Liver (tissue), 9 donors: ENCODE results near the gene EBF4. TPM values are rescaled to one million over a fixed set of nuclear protein-coding genes. Genes with fewer than 3 reads are reported as not detected.

Experiments used
- DNase-seq: peaks from one replicate; pipeline ENCODE4 v3.0.0-alpha.2; 2017; ENCODE audit warnings: low spot score
- H3K27ac ChIP-seq, 2 donors: one replicate each; pipeline ENCODE4 v1.7.0; 2013; ENCODE audit warnings: inconsistent platforms in 2 of 2, low read length in 2 of 2, control low read depth in 1 of 2, low read depth in 1 of 2, mild to moderate bottlenecking in 1 of 2
- H3K27me3 ChIP-seq, 4 donors: one replicate each; pipeline versions ENCODE4 v1.6.1 to v1.7.0; 2013; ENCODE audit warnings: low read length in 3 of 4, inconsistent platforms in 1 of 4, mild to moderate bottlenecking in 1 of 4, moderate library complexity in 1 of 4; ENCODE audit not compliant: control insufficient read depth in 4 of 4, insufficient read depth in 4 of 4
- H3K36me3 ChIP-seq, 4 donors: one replicate each; pipeline versions ENCODE4 v1.6.1 to v1.7.0; 2013; ENCODE audit warnings: low read length in 3 of 4, mild to moderate bottlenecking in 3 of 4, low read depth in 1 of 4, moderate library complexity in 1 of 4; ENCODE audit not compliant: control insufficient read depth in 4 of 4, insufficient read depth in 3 of 4
- H3K4me1 ChIP-seq, 4 donors: one replicate each; pipeline versions ENCODE4 v1.6.1 to v1.7.0; 2013; ENCODE audit warnings: low read length in 3 of 4, mild to moderate bottlenecking in 3 of 4, moderate library complexity in 1 of 4; ENCODE audit not compliant: control insufficient read depth in 4 of 4, insufficient read depth in 4 of 4
- H3K4me3 ChIP-seq, 3 donors: one replicate each; pipeline versions ENCODE4 v1.6.1 to v1.7.0; 2013; ENCODE audit warnings: low read length in 3 of 3, control low read depth in 1 of 3, low read depth in 1 of 3, mild to moderate bottlenecking in 1 of 3
- H3K9ac ChIP-seq, 2 donors: one replicate each; pipeline ENCODE4 v1.7.0; 2013; ENCODE audit warnings: low read length in 2 of 2, mild to moderate bottlenecking in 2 of 2, moderate library complexity in 2 of 2, control low read depth in 1 of 2, low read depth in 1 of 2
- H3K9me3 ChIP-seq, 4 donors: one replicate each; pipeline versions ENCODE4 v1.6.1 to v1.7.0; 2013; ENCODE audit warnings: low read length in 3 of 4; ENCODE audit not compliant: control insufficient read depth in 4 of 4
- EGR1 ChIP-seq, 2 donors: IDR thresholded peaks; 2 replicates each; pipeline ENCODE4 v1.6.1; 2016 to 2018; ENCODE audit warnings: antibody characterized with exemption in 2 of 2, low read depth in 2 of 2
- FOXA2 ChIP-seq: IDR thresholded peaks from 2 replicates; pipeline ENCODE4 v1.6.1; 2016; ENCODE audit warnings: antibody characterized with exemption
- GABPA ChIP-seq, 2 donors: IDR thresholded peaks in 1 of 2; conservative IDR thresholded peaks in 1 of 2; 2 replicates each; pipeline ENCODE4 v1.6.1; 2016; ENCODE audit warnings: antibody characterized with exemption in 2 of 2, mild to moderate bottlenecking in 1 of 2, moderate library complexity in 1 of 2
- HNF4A ChIP-seq, 2 donors: conservative IDR thresholded peaks; 2 replicates each; pipeline ENCODE4 v1.6.1; 2016; ENCODE audit warnings: antibody characterized with exemption in 2 of 2, mild to moderate bottlenecking in 2 of 2
- HNF4G ChIP-seq: IDR thresholded peaks from 2 replicates; pipeline ENCODE4 v1.6.1; 2016; ENCODE audit warnings: antibody characterized with exemption
- JUND ChIP-seq, 2 donors: IDR thresholded peaks; 2 replicates each; pipeline ENCODE4 v1.6.1; 2016; ENCODE audit warnings: antibody characterized with exemption in 2 of 2
- NR2F2 ChIP-seq: IDR thresholded peaks from 2 replicates; pipeline ENCODE4 v1.6.1; 2016; ENCODE audit warnings: antibody characterized with exemption
- RAD21 ChIP-seq, 2 donors: IDR thresholded peaks; 2 replicates each; pipeline ENCODE4 v1.6.1; 2016; ENCODE audit warnings: antibody characterized with exemption in 2 of 2, mild to moderate bottlenecking in 2 of 2
- RXRA ChIP-seq, 2 donors: IDR thresholded peaks; 2 replicates each; pipeline ENCODE4 v1.6.1; 2017 to 2018; ENCODE audit warnings: antibody characterized with exemption in 2 of 2, mild to moderate bottlenecking in 1 of 2
- SP1 ChIP-seq: IDR thresholded peaks from 2 replicates; pipeline ENCODE4 v1.6.1; 2018; ENCODE audit warnings: antibody characterized with exemption, mild to moderate bottlenecking
- TAF1 ChIP-seq: conservative IDR thresholded peaks from 2 replicates; pipeline ENCODE4 v1.6.1; 2016; ENCODE audit warnings: antibody characterized with exemption, mild to moderate bottlenecking
- YY1 ChIP-seq: IDR thresholded peaks from 2 replicates; pipeline ENCODE4 v1.6.1; 2016; ENCODE audit warnings: antibody characterized with exemption, mild to moderate bottlenecking
- WGBS: extraction: QIAGEN DNeasy Blood & Tissue Kit; methylation state at CpG from one replicate; pipeline ENCODE4 v1.1.7; 2013; 5-methylcytosine and 5-hydroxymethylcytosine counted together
- polyA plus RNA-seq, 2 donors: library from polyadenylated mRNA; stranded (reverse) in 1 of 2; unstranded in 1 of 2; fragments of 200-250 nt in 1 of 2; fragments of >200 nt in 1 of 2; fragmentation: Nextera tagmentation in 1 of 2; extraction: Ambion mirVana in 1 of 2; gene quantifications; one replicate each; pipeline versions ENCODE4 v1.2.1 to v1.2.3, GENCODE V29; 2013 to 2015
- total RNA-seq, 2 donors: library from RNA; depleted of rRNA; stranded (reverse); fragments of >200 nt; gene quantifications; one replicate each; pipeline ENCODE4 v1.2.3, GENCODE V29; 2014
- TF ChIP-seq, protein P1 (sequence below): IDR thresholded peaks from 2 replicates; pipeline ENCODE4 v1.6.1; 2016; ENCODE audit warnings: antibody characterized with exemption
- TF ChIP-seq, protein P2 (sequence below): IDR thresholded peaks from 2 replicates; pipeline ENCODE4 v1.6.1; 2016; ENCODE audit warnings: antibody characterized with exemption
- TF ChIP-seq, protein P3 (sequence below): IDR thresholded peaks from 2 replicates; pipeline ENCODE4 v1.6.1; 2016; ENCODE audit warnings: antibody characterized with exemption
- TF ChIP-seq, protein P4 (sequence below): IDR thresholded peaks from 2 replicates; pipeline ENCODE4 v1.6.1; 2016; ENCODE audit warnings: antibody characterized with exemption, mild to moderate bottlenecking
- donor health status: healthy.
- donor health status: healthy.
- donor health status: healthy.
- donor health status: healthy.
- donor health status: healthy.

EBF4 gene
- total and polyA plus RNA-seq, 4 donors = 2.3 to 4.0 (median 2.9) TPM

DNA sequence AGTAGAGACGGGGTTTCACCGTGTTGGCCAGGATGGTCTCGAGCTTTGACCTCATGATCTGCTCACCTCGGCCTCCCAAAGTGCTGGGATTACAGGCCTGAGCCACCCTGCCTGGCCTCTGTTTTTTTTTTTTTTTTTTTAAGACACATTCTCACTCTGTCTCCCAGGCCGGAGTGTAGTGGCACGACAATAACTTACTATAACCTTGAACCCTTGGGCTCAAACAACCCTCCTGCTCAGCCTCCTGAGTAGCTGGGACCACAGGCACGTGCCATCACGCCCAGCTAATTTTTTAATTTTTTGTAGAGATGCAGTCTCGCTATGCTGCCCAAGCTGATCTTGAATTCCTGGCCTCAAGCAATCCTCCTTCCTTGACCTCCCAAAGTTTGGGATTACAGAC, 81.2 kb downstream of the EBF4 start:
- Histone ChIP-seq H3K9me3 (peaks cover 0 to 10% (median 2%) of the 10 kb centered on the region in 4 donors), H3K27ac (no peak overlapping the region), H3K4me1 (peaks cover 0 to under 1% (median 0%) of the 10 kb centered on the region in 4 donors), H3K9ac (no peak overlapping the region), H3K27me3 (no peaks in the 10 kb centered on the region), H3K4me3 (no peak overlapping the region), H3K36me3 (no peaks in the 10 kb centered on the region)
- 87% methylated on average over 9 of the region's 9 CpGs for WGBS
- DNase-seq = no peak
- TF ChIP-seq SP1 (no peak), RAD21 (IDR thresholded peaks at IDR 0.05) (no peak)

DNA sequence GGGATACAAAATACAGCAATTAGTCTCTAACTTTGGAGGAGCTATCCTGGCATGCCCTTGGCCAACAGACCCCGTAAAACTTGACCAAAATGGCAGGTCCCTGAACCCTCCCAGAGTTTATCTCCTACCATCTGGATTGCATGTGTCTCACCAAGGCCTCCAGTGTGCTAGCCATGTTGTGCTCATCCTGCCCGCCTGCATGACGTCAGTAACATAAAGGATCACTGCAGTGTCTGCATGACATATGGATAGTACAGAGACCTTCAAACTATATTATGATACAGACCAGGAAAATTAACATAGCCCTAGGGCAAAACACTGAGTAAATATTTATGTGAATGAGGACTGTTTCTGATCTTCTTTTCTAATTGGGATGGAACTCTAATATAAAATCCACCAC, 82.6 kb downstream of the EBF4 start:
- H3K9ac ChIP-seq = no peak overlapping the region
- H3K27ac ChIP-seq = no peak overlapping the region
- no peaks in the 10 kb centered on the region for H3K4me1 ChIP-seq
- H3K36me3 ChIP-seq = no peaks in the 10 kb centered on the region
- no peak overlapping the region for H3K4me3 ChIP-seq
- no peak for TF ChIP-seq TAF1
- TF ChIP-seq RAD21 (IDR thresholded peaks at IDR 0.05) = no peak
- TF ChIP-seq GABPA (IDR thresholded peaks at IDR 0.05 in 1 of 2, conservative IDR thresholded peaks at IDR 0.05 in 1 of 2) = no peak
- TF ChIP-seq, protein P1, sequence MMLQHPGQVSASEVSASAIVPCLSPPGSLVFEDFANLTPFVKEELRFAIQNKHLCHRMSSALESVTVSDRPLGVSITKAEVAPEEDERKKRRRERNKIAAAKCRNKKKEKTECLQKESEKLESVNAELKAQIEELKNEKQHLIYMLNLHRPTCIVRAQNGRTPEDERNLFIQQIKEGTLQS = no peak
- TF ChIP-seq NR2F2 = no peak
- TF ChIP-seq, protein P2, sequence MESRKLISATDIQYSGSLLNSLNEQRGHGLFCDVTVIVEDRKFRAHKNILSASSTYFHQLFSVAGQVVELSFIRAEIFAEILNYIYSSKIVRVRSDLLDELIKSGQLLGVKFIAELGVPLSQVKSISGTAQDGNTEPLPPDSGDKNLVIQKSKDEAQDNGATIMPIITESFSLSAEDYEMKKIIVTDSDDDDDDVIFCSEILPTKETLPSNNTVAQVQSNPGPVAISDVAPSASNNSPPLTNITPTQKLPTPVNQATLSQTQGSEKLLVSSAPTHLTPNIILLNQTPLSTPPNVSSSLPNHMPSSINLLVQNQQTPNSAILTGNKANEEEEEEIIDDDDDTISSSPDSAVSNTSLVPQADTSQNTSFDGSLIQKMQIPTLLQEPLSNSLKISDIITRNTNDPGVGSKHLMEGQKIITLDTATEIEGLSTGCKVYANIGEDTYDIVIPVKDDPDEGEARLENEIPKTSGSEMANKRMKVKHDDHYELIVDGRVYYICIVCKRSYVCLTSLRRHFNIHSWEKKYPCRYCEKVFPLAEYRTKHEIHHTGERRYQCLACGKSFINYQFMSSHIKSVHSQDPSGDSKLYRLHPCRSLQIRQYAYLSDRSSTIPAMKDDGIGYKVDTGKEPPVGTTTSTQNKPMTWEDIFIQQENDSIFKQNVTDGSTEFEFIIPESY = no peak
- no peak for TF ChIP-seq HNF4G
- TF ChIP-seq YY1 = no peak
- no peak for TF ChIP-seq FOXA2
- no peak for TF ChIP-seq RXRA (IDR thresholded peaks at IDR 0.05)
- TF ChIP-seq JUND (IDR thresholded peaks at IDR 0.05) = no peak
- TF ChIP-seq HNF4A (conservative IDR thresholded peaks at IDR 0.05) = no peak
- TF ChIP-seq, protein P3, sequence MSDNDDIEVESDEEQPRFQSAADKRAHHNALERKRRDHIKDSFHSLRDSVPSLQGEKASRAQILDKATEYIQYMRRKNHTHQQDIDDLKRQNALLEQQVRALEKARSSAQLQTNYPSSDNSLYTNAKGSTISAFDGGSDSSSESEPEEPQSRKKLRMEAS = no peak
- TF ChIP-seq, protein P4, sequence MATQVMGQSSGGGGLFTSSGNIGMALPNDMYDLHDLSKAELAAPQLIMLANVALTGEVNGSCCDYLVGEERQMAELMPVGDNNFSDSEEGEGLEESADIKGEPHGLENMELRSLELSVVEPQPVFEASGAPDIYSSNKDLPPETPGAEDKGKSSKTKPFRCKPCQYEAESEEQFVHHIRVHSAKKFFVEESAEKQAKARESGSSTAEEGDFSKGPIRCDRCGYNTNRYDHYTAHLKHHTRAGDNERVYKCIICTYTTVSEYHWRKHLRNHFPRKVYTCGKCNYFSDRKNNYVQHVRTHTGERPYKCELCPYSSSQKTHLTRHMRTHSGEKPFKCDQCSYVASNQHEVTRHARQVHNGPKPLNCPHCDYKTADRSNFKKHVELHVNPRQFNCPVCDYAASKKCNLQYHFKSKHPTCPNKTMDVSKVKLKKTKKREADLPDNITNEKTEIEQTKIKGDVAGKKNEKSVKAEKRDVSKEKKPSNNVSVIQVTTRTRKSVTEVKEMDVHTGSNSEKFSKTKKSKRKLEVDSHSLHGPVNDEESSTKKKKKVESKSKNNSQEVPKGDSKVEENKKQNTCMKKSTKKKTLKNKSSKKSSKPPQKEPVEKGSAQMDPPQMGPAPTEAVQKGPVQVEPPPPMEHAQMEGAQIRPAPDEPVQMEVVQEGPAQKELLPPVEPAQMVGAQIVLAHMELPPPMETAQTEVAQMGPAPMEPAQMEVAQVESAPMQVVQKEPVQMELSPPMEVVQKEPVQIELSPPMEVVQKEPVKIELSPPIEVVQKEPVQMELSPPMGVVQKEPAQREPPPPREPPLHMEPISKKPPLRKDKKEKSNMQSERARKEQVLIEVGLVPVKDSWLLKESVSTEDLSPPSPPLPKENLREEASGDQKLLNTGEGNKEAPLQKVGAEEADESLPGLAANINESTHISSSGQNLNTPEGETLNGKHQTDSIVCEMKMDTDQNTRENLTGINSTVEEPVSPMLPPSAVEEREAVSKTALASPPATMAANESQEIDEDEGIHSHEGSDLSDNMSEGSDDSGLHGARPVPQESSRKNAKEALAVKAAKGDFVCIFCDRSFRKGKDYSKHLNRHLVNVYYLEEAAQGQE = no peak
- no peak for TF ChIP-seq EGR1 (IDR thresholded peaks at IDR 0.05; ENCODE audit: low read depth in 2 of 2)
- no peaks in the 10 kb centered on the region for H3K27me3 ChIP-seq
- peaks cover 0 to 10% (median 2%) of the 10 kb centered on the region in 4 donors for H3K9me3 ChIP-seq
- WGBS = 92% methylated on average over 3 of the region's 3 CpGs
- DNase-seq = no peak
